Fibroblast of the conjunctiva (primary cell): ENCODE data around the gene MPP7.

ENCODE experiments used
- DNase-seq: peaks from one replicate; pipeline ENCODE4 v3.0.0-alpha.2; 2010; ENCODE audit warnings: low read depth

MPP7 gene

GRCh38 chr10:28266449-28267224 is 36.2 kb downstream of the MPP7 start:
- DNase-seq: no peak

DNA sequence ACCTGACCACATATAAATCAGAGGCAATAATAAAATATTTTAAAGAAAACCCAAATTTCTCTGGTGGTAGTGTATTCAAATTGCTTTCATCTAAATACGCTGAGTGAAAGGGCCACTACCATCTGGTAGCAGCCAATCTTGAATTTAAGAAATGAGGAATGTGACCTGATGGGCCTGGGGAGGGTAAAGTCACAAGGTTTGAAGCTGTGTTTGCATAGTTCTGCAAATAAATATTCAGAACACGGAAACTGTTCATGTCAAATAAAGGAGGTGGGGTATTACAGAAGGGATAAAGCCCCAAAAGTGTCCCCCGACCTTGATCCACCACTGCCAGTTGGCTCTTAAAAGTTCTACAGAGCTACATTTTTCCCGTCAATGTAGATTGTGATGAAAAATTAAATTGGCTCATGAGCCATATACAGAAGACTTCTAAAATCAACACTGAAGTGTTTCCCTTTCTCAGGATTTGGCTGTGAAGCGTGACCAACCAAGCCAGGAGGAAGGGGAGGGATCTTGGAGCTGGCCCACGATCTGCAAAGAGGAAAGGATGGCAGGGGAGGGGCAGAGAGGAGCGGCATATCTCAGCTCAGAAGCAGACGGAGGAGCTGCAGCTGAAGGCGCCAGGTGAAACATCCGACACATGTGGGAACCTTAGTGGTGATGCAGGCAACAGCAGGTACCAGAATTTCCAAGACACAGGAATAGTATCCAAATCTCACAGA is 39.6 kb downstream of the MPP7 start:
- DNase-seq: no peak

DNA sequence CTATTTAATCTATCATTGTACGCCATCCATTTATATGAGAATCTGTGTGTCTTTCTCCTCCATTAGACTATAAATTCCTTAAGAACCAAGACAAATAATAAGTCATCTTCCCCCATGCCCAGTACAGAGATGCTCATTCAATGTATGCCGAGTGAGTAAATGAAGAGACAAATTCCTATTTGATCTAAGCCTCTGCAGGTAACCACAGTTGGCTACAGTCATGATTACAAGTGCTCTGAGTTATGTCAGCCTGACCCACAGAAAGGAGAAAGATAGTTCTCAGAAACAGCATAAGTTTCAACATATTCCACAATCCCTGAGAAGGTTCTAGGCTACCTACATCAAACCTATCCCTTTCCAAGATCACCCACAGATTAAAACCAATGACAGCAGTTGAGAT is 46.1 kb downstream of the MPP7 start:
- DNase-seq: no peak

- DNase-seq: peak; percentile 6
Measured at GRCh38 chr10:28254290-28254985, 48.4 kb downstream of the MPP7 start.

- peak; percentile 2 for DNase-seq
Measured at GRCh38 chr10:28253169-28253785, 49.6 kb downstream of the MPP7 start.
